Endothelial cell of umbilical vein (primary cell): ENCODE results near the gene CCDC85C. TPM values are rescaled to one million over a fixed set of nuclear protein-coding genes. Genes with fewer than 3 reads are reported as not detected.

Experiments used
- BruUV-seq: library from RNA; stranded (reverse); fragments of 400-500 nt; replicated peaks from 2 replicates; lab custom pipeline; 2021; lab: Mats Ljungman, UMichigan
- CTCF ChIA-PET: fragments of 300-600, 350-600 bp; sonication (Branson Sonifier 250); formaldehyde crosslinking; loops from one replicate; lab custom pipeline; 2021; ENCODE audit warnings: antibody characterized with exemption, inconsistent platforms; lab: Charles Lee
- POLR2A ChIA-PET: fragments of 300-600, 350-600 bp; sonication (Branson Sonifier 250); formaldehyde crosslinking; loops from one replicate; lab custom pipeline; 2021; ENCODE audit warnings: antibody characterized with exemption, inconsistent platforms; lab: Charles Lee
- DNase-seq: peaks from one replicate; pipeline ENCODE4 v3.0.0-alpha.2; 2011; ENCODE audit warnings: low read depth, low spot score
- FAIRE-seq: peaks from 2 replicates; lab custom pipeline; 2011; peaks lifted over from hg19 to GRCh38; lab: Jason Lieb, UNC
- H2AFZ ChIP-seq: 2 replicates; pipeline ENCODE4 v1.6.0; 2012; ENCODE audit warnings: low read depth, low read length, control low read depth, inconsistent platforms
- H3K27ac ChIP-seq: 2 replicates; pipeline ENCODE4 v1.5.1; 2011; ENCODE audit warnings: low read depth, mild to moderate bottlenecking, control low read depth, low read length, moderate library complexity; ENCODE audit not compliant: insufficient read depth
- H3K27me3 ChIP-seq, 2 experiments: 2 replicates each; pipeline versions ENCODE4 v1.6.0 to v1.6.1; 2011; ENCODE audit warnings: low read length in 2 of 2, mixed read lengths in 1 of 2; ENCODE audit not compliant: control insufficient read depth in 2 of 2, insufficient read depth in 2 of 2
- H3K36me3 ChIP-seq, 2 experiments: 2 replicates in 1 of 2; 3 replicates in 1 of 2; pipeline ENCODE4 v1.5.1; 2011; ENCODE audit warnings: low read length in 2 of 2, mild to moderate bottlenecking in 1 of 2, moderate library complexity in 1 of 2; ENCODE audit not compliant: control insufficient read depth in 2 of 2, insufficient read depth in 2 of 2; ENCODE audit errors: extremely low read depth in 1 of 2
- H3K4me1 ChIP-seq: 3 replicates; pipeline ENCODE4 v1.5.1; 2011; ENCODE audit warnings: mild to moderate bottlenecking, low read length; ENCODE audit not compliant: control insufficient read depth, insufficient read depth; ENCODE audit errors: extremely low read depth
- H3K4me2 ChIP-seq: 2 replicates; pipeline ENCODE4 v1.6.1; 2011; ENCODE audit warnings: low read length, control low read depth, mixed read lengths; ENCODE audit not compliant: insufficient read depth
- H3K4me3 ChIP-seq, 3 experiments: fragments of 200-600 bp in 1 of 3; sonication (generic), shearing (Covaris generic) in 1 of 3; replicated peaks in 1 of 3; 2 replicates each; pipeline ENCODE4 v1.5.1; 2011 to 2016; ENCODE audit warnings: control low read depth in 3 of 3, low read length in 3 of 3, mild to moderate bottlenecking in 2 of 3, inconsistent platforms in 1 of 3, low read depth in 1 of 3, moderate library complexity in 1 of 3; ENCODE audit not compliant: insufficient read depth in 1 of 3
- H3K79me2 ChIP-seq: 2 replicates; pipeline ENCODE4 v1.6.0; 2012; ENCODE audit warnings: low read length, inconsistent platforms; ENCODE audit not compliant: control insufficient read depth, insufficient read depth
- H3K9ac ChIP-seq: replicated peaks from 2 replicates; pipeline ENCODE3; 2011; ENCODE audit warnings: low read length, control low read depth; ENCODE audit not compliant: insufficient read depth; ENCODE audit errors: extremely low read depth
- H3K9me1 ChIP-seq: replicated peaks from 3 replicates; pipeline ENCODE4 v1.6.0; 2011; ENCODE audit warnings: mild to moderate bottlenecking, low read length; ENCODE audit not compliant: control insufficient read depth, insufficient read depth; ENCODE audit errors: extremely low read depth
- H3K9me3 ChIP-seq: replicated peaks from 2 replicates; pipeline ENCODE4 v1.5.1; 2012; ENCODE audit warnings: low read length, inconsistent platforms; ENCODE audit not compliant: control insufficient read depth, insufficient read depth
- H4K20me1 ChIP-seq: replicated peaks from 2 replicates; pipeline ENCODE3; 2011; ENCODE audit warnings: mild to moderate bottlenecking, low read length; ENCODE audit not compliant: control insufficient read depth, insufficient read depth; ENCODE audit errors: extremely low read depth
- EZH2 ChIP-seq: IDR thresholded peaks from 2 replicates; pipeline ENCODE4 v1.6.1; 2012; ENCODE audit warnings: borderline replicate concordance, low read depth, mild to moderate bottlenecking, moderate library complexity, low read length, inconsistent platforms; ENCODE audit not compliant: severe bottlenecking
- FOS ChIP-seq: IDR thresholded peaks from 2 replicates; pipeline ENCODE4 v1.6.1; 2011; ENCODE audit warnings: mild to moderate bottlenecking, low read length, moderate library complexity, borderline replicate concordance; ENCODE audit not compliant: insufficient read depth
- GATA2 ChIP-seq: IDR thresholded peaks from 2 replicates; pipeline ENCODE4 v1.7.0; 2011; ENCODE audit warnings: low read depth, mild to moderate bottlenecking, moderate library complexity, mixed read lengths, low read length; ENCODE audit not compliant: insufficient read length, insufficient read depth
- JUN ChIP-seq: IDR thresholded peaks from 2 replicates; pipeline ENCODE4 v1.6.1; 2011; ENCODE audit warnings: borderline replicate concordance, low read depth; ENCODE audit not compliant: insufficient read length, insufficient read depth
- MYC ChIP-seq: IDR thresholded peaks from one replicate; pipeline ENCODE4 v1.6.1; 2011; ENCODE audit warnings: mild to moderate bottlenecking, low read depth, low read length
- POLR2A ChIP-seq: IDR thresholded peaks from 2 replicates; pipeline ENCODE4 v1.6.1; 2012; ENCODE audit warnings: low read depth, mild to moderate bottlenecking, control low read depth, low read length
- POLR2AphosphoS5 ChIP-seq: IDR thresholded peaks from 2 replicates; pipeline ENCODE4 v1.6.1; 2012; ENCODE audit warnings: low read depth, mild to moderate bottlenecking, control low read depth, low read length, moderate library complexity; ENCODE audit not compliant: insufficient read depth
- dilution Hi-C: fragments of 300-500 bp; cut with MboI; formaldehyde crosslinking; loops from one replicate; pipeline ENCODE4 v1.15.0; 2019; ENCODE audit warnings: low sequenced_read_pairs; ENCODE audit not compliant: extremely low pct_ligation_motif_present
- intact Hi-C: fragments of 100-400 bp; cut with micrococcal nuclease; formaldehyde crosslinking; loops from one replicate; pipeline ENCODE4 v1.10.0; 2022
- polyA plus RNA-seq, 4 experiments: library from polyadenylated mRNA; depleted of rRNA in 3 of 4; stranded (reverse) in 3 of 4; unstranded in 1 of 4; fragments of >200 nt; gene quantifications; 2 replicates each; pipeline versions ENCODE4 v1.2.1 to v1.2.3, GENCODE V29; 2011 to 2012; ENCODE audit warnings: missing spikeins in 1 of 4
- total RNA-seq: library from RNA; stranded (reverse); gene quantifications from 2 replicates; pipeline ENCODE4 v1.2.3, GENCODE V29; 2021
- TF ChIP-seq, protein P1 (sequence below): IDR thresholded peaks from 2 replicates; pipeline ENCODE4 v1.6.1; 2011; ENCODE audit not compliant: insufficient read depth, insufficient read length

Gene CCDC85C
- total and polyA plus RNA-seq, 2 donors (not counting 3 experiments of a cell fraction or from before 2014, with no cell fraction given) = 7.5 to 17.8 TPM

GRCh38 chr14:99635116-99635515 is 31.1 kb upstream of the CCDC85C start:
- Histone ChIP-seq H3K4me3 (no peak overlapping the region), H2AFZ (no peak overlapping the region), H3K27ac (no peak overlapping the region), H3K27me3 (no peaks in the 10 kb centered on the region), H3K9ac (no peak overlapping the region), H3K9me3 (no peaks in the 10 kb centered on the region), H3K9me1 (no peaks in the 10 kb centered on the region), H3K4me1 (no peaks in the 10 kb centered on the region), H4K20me1 (no peaks in the 10 kb centered on the region), H3K36me3 (no peaks in the 10 kb centered on the region), H3K79me2 (no peaks in the 10 kb centered on the region), H3K4me2 (no peak overlapping the region)
- intact Hi-C loops = no loop called here
- ChIA-PET CTCF (no interaction called here), POLR2A (no interaction called here)
- no TSS peak for BruUV-seq
- DNase-seq (no peak), FAIRE-seq (no peak)
- dilution Hi-C loops = no loop called here
- no peak for TF ChIP-seq POLR2AphosphoS5
- TF ChIP-seq GATA2 = no peak
- TF ChIP-seq, protein P1, sequence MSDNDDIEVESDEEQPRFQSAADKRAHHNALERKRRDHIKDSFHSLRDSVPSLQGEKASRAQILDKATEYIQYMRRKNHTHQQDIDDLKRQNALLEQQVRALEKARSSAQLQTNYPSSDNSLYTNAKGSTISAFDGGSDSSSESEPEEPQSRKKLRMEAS = no peak
- no peak for TF ChIP-seq FOS
- TF ChIP-seq EZH2 = no peak

DNA sequence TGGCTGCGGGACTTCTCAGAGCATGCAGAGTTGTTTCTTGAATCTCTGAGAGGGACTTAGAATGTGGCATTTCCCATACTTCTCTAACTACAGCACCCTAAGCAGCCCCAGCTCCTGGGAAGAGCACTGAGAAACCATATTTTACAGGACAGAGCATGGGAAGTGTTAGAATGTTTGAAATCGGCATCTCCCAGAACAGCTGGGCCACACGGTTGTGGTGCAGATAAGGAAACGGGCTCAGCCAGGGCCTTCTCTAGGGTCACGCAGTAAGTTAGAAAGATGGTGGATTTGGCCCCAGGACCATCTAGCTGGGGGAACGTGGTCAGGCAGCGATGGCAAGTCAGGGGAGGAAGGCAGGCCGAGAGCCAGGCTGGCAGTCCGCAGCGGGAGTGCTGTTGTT is 30.4 kb upstream of the CCDC85C start:
- Histone ChIP-seq H3K9ac (no peak overlapping the region), H3K4me2 (no peak overlapping the region), H3K27me3 (no peaks in the 10 kb centered on the region), H3K9me3 (no peaks in the 10 kb centered on the region), H3K27ac (no peak overlapping the region), H3K79me2 (no peaks in the 10 kb centered on the region), H3K4me3 (no peak overlapping the region), H2AFZ (peak overlapping the region; percentile 70), H3K9me1 (no peaks in the 10 kb centered on the region), H3K4me1 (no peaks in the 10 kb centered on the region), H3K36me3 (no peaks in the 10 kb centered on the region), H4K20me1 (no peaks in the 10 kb centered on the region)
- ChIA-PET CTCF (interaction anchor here (0.9 kb wide), 1 partner anchor 117 kb away, joined by 4 read pairs; no protein-coding TSS in a partner anchor), POLR2A (no interaction called here)
- FAIRE-seq (no peak), DNase-seq (no peak)
- TF ChIP-seq, protein P1 = no peak
- TF ChIP-seq MYC (no peak), JUN (no peak), GATA2 (no peak), EZH2 (no peak), FOS (no peak), POLR2A (no peak), POLR2AphosphoS5 (no peak)
- intact Hi-C loops = no loop called here
- dilution Hi-C loops = no loop called here
- no TSS peak for BruUV-seq
